Measurements from ENCODE around the gene MRC1. TPM values are rescaled to one million over a fixed set of nuclear protein-coding genes. Genes with fewer than 3 reads are reported as not detected.

MRC1 gene
- polyA plus RNA-seq, 1 experiment: not detected

GRCh38 chr10:17891435-17891834, 82.3 kb downstream of the MRC1 start:
- H3K36me3 ChIP-seq (ENCODE audit: control insufficient read depth, insufficient read depth, low read length): no peaks in the 10 kb centered on the region
- no peak for DNase-seq (ENCODE audit: low read depth)
- ChIA-PET CTCF (no interaction called here), POLR2A (no interaction called here)
- no peak overlapping the region for H3K4me3 ChIP-seq (ENCODE audit: low read depth, low read length)
- H3K27me3 ChIP-seq (ENCODE audit: control insufficient read depth, insufficient read depth, low read length): no peaks in the 10 kb centered on the region
- no peak for TF ChIP-seq CTCF (IDR thresholded peaks at IDR 0.05; ENCODE audit: insufficient read depth, low read depth, low read length)

- CTCF ChIA-PET: interaction anchor here (1.0 to 1.8 kb wide), 2 partner anchors 200 to 312 kb away, joined by 3 to 6 read pairs; no protein-coding TSS in a partner anchor
- POLR2A ChIA-PET: no interaction called here
Measured at GRCh38 chr10:17904564-17904963, 95.4 kb downstream of the MRC1 start.

GRCh38 chr10:17905491-17905890, 96.3 kb downstream of the MRC1 start:
- DNase-seq (ENCODE audit: low read depth): no peak
- POLR2A ChIA-PET: no interaction called here
- CTCF ChIA-PET: no interaction called here

More at GRCh38 chr10:17904564-17904963, 95.4 kb downstream of the MRC1 start:
- no peak overlapping the region for H3K4me3 ChIP-seq (ENCODE audit: low read depth, low read length)
- no peak for TF ChIP-seq CTCF (IDR thresholded peaks at IDR 0.05; ENCODE audit: insufficient read depth, low read depth, low read length)
- no peaks in the 10 kb centered on the region for H3K36me3 ChIP-seq (ENCODE audit: control insufficient read depth, insufficient read depth, low read length)
- H3K27me3 ChIP-seq (ENCODE audit: control insufficient read depth, insufficient read depth, low read length): no peaks in the 10 kb centered on the region
- DNase-seq (ENCODE audit: low read depth): no peak

GRCh38 chr10:17906002-17906401, 96.9 kb downstream of the MRC1 start:
- CTCF ChIA-PET: no interaction called here
- DNase-seq (ENCODE audit: low read depth): no peak
- POLR2A ChIA-PET: no interaction called here
- Histone ChIP-seq H3K27me3 (ENCODE audit: control insufficient read depth, insufficient read depth, low read length) (no peaks in the 10 kb centered on the region), H3K4me3 (ENCODE audit: low read depth, low read length) (no peak overlapping the region), H3K36me3 (ENCODE audit: control insufficient read depth, insufficient read depth, low read length) (no peaks in the 10 kb centered on the region)
- TF ChIP-seq CTCF (IDR thresholded peaks at IDR 0.05; ENCODE audit: insufficient read depth, low read depth, low read length): no peak

More at GRCh38 chr10:17905491-17905890, 96.3 kb downstream of the MRC1 start:
- no peak for TF ChIP-seq CTCF (IDR thresholded peaks at IDR 0.05; ENCODE audit: insufficient read depth, low read depth, low read length)
- H3K27me3 ChIP-seq (ENCODE audit: control insufficient read depth, insufficient read depth, low read length): no peaks in the 10 kb centered on the region
- no peaks in the 10 kb centered on the region for H3K36me3 ChIP-seq (ENCODE audit: control insufficient read depth, insufficient read depth, low read length)
- no peak overlapping the region for H3K4me3 ChIP-seq (ENCODE audit: low read depth, low read length)

DNA sequence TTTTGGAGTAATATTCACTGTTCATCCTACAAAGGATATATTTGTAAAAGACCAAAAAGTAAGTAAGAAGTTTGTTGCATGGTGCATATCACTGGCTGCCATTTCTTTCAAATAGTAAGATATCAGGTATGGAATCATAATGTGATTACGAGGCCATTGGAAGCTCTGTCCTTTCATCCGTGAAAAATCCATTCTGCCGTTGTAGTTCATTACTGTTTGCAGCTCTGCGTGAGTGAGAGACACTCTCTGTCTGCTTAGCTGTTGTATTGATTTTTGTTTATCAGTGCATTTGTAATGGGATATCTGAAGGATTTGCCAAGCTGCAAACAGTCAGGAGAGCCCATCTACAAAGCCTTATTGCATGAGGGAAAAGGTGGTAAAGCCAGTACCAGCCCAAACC, 98.5 kb downstream of the MRC1 start:
- DNase-seq (ENCODE audit: low read depth): no peak
- POLR2A ChIA-PET: no interaction called here
- TF ChIP-seq CTCF (IDR thresholded peaks at IDR 0.05; ENCODE audit: insufficient read depth, low read depth, low read length): no peak
- CTCF ChIA-PET: interaction anchor here (0.8 to 1.7 kb wide), 5 partner anchors 57 to 309 kb away, joined by 3 to 4 read pairs (median 3); no protein-coding TSS in a partner anchor
- Histone ChIP-seq H3K36me3 (ENCODE audit: control insufficient read depth, insufficient read depth, low read length) (no peaks in the 10 kb centered on the region), H3K4me3 (ENCODE audit: low read depth, low read length) (no peak overlapping the region), H3K27me3 (ENCODE audit: control insufficient read depth, insufficient read depth, low read length) (no peaks in the 10 kb centered on the region)
